UCSD-AML1 (cell line): Measurements from ENCODE around the gene TMSB4X.
"Not testable (repeated sequence)": the region's sequence is repeated elsewhere in the genome, so short reads cannot be mapped to it uniquely, and the experiment has no call there.

Source experiments
- DNase-seq: peaks from one replicate; lab custom pipeline; 2025; ENCODE audit not compliant: unreplicated experiment; lab: John Stamatoyannopoulos, UW

Gene TMSB4X

GRCh38 chrX:12975991-12976558 lies 1.2 kb downstream of the TMSB4X start:
- peak; percentile 53 for DNase-seq

DNA sequence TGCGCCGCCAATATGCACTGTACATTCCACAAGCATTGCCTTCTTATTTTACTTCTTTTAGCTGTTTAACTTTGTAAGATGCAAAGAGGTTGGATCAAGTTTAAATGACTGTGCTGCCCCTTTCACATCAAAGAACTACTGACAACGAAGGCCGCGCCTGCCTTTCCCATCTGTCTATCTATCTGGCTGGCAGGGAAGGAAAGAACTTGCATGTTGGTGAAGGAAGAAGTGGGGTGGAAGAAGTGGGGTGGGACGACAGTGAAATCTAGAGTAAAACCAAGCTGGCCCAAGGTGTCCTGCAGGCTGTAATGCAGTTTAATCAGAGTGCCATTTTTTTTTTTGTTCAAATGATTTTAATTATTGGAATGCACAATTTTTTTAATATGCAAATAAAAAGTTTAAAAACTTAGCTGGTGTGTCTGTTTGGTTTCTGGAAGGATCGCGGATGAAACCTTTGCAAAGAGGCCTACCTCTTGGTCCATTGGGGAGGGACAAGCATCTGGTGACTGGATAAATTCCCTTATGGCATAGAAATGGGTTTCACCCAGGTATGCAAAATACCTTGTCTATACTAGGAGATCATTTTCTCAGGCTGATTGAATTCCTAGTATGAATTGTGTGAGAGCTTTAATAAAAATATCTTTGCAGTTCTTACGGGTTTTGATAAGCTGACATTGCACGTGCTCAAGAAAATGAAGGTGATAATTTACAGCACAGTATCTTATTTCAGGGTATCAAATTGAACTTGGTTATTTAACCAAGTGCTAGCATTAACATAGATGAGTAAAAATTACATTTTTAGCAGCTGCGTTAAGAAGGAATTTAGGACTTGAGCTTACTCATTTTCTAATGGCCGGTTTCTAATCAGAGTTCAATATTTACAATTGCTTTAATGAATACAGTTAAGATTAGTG lies 2.2 kb downstream of the TMSB4X start:
- DNase-seq: not testable (repeated sequence)

- DNase-seq: no peak
Measured at GRCh38 chrX:12977761-12978204, 2.9 kb downstream of the TMSB4X start.

DNA sequence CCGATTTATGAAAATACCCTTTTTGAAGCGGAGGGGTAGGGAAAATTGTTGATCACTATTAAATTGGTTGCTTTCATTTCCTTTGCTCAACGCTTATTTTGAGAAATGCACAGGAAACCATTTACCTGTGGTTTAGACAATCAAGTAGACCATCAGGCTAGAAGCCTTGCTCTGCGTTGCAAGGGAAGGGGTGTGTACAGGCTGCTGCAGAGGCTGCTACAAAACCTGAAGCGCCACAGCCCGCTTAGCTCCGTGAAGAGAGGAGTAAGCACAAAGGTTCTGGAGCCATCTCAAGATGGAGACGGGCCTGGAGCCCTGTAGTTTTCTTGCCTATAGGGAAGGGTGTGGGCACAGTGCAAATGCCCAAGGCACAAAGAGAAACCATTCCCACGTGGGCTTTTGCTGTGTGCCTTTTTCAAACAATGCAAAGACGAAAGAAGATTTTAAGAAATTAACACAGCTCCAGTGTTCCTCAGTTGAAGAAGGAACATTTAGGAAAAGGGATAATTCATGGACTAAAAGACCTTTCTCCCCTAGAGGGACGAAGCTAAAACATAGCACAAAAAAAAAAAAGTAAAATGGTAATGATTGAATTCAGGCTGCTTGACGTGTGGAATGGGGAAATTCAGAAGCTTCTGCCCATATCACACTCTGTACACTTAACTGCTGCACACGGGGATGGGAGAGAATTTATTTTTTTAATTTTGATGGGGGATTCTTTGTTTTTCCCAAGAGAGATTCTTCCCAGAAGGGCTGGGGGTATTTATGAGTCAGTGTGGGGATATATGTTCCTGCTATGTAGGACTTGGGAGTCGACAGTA lies 3.5 kb downstream of the TMSB4X start:
- peak; percentile 57 for DNase-seq

- no peak for DNase-seq
Measured at GRCh38 chrX:12979026-12979607, 4.2 kb downstream of the TMSB4X start.

GRCh38 chrX:12979616-12980015 lies 4.7 kb downstream of the TMSB4X start:
- no peak for DNase-seq

DNA sequence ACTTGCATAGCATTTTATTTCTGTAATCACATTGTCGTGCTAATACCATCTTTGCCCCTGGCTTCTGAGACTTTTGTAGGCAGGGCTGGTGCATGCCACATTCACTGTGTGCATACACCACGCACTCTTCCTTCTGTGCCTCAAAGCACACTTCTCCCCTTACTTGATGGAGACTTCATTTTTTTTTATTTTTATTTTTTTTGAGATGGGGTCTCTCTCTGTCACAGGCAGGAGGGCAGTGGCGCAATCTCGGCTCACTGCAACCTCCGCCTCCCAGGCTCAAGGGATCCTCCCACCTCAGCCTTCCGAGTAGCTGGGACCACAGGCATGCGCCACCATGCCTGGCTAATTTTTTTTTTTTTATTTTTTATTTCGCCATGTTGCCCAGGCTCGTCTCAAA lies 5.1 kb downstream of the TMSB4X start:
- DNase-seq: not testable (repeated sequence)

DNA sequence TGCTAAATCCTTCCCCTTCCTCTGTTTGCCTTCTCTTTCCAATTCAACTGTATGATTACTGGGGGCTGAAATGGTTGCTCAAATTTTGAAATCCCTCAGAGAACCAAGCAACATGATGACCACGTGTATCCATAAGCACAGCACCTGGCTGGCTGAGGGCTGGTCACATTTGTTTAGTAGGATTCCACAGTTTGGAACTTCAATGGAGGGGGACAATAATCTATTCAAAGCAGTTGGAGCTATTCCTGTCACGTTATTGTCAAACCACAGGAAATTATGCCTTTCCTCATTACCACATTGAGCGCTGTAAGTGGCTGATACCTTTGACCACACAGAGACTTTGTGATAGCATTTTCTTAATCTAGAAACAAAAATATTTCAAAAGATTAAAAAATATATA lies 7.0 kb downstream of the TMSB4X start:
- DNase-seq: peak; percentile 15

DNA sequence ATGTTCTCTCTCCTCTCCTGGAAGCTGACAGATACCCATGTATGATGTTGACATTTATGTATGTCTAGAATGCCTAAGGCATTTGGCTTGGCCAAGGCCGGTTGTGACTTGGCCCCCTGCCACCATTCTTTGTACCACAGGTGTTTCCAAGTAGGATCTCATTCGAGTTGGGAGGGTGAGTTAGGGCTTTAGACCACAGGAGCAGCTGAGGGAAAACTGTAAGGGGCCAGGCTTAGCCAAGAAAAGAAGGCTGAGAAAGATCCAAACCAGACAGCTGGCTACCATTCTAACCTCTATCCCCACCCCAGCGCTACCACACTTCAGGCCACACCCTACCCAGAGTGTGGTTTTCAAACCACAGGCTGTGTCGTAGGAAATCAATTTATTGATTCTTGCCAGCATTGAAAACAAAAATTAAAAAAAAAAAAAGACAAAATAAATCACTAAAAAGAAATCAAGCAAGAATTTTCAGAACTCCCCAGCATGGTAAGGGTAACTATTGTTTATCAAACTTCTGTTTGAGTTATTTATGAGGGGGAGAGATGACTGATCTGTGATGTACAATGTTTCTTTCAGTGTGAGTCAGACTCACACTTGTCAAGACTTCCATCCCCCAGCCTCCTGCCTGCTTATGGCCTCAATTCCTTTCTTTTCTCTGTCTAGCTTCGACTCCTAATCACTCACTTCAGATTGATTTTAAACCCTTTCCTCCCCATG lies 9.9 kb downstream of the TMSB4X start:
- no peak for DNase-seq

- DNase-seq: no peak
Measured at GRCh38 chrX:12985331-12985730, 10.4 kb downstream of the TMSB4X start.

DNA sequence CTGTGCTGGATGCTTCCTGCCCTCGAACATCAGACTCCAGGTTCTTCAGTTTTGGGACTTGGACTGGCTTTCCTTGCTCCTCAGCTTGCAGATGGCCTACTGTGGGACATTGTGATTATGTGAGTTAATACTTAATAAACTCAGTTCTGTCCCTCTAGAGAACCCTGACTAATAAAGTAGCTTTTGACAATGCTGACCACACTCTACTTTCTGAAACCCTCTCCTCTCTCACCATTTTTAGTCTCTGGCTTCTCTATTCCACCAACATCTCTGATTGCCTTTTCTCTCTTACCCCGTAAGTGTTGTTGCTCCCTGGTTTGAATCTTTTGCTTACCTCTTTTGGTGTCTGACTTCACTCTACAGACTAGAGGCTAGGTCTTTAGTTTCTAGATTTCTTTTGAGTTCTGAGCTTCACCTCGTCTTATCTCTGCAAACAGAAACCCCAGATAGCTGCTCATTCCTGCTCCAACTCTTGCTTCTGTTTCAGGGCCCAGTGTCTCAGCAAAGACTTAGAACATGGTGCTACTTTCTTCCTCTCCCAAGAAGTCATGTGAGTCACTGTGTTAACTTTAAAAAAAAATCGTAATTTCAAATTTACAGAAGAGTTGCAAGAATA lies 11.4 kb downstream of the TMSB4X start:
- DNase-seq: no peak

- DNase-seq: no peak
Measured at GRCh38 chrX:12986886-12987285, 12.0 kb downstream of the TMSB4X start.

DNA sequence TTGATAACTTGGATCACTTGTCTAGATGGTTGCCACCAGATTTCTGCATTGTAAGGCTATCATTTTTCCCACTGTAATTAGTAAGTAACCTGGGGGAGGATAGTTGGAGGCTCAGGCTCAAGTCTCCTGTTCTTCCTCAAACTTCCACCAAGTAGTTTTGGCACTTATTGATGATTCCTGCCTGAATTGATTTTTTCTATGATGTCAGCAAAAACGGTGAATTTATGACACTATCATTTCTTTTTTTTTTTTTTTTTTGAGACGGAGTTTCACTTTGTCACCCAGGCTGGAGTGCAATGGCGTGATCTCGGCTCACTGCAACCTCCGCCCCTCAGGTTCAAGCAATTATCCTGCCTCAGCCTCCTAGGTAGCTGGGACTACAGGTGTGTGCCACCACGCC lies 12.4 kb downstream of the TMSB4X start:
- no peak for DNase-seq

DNA sequence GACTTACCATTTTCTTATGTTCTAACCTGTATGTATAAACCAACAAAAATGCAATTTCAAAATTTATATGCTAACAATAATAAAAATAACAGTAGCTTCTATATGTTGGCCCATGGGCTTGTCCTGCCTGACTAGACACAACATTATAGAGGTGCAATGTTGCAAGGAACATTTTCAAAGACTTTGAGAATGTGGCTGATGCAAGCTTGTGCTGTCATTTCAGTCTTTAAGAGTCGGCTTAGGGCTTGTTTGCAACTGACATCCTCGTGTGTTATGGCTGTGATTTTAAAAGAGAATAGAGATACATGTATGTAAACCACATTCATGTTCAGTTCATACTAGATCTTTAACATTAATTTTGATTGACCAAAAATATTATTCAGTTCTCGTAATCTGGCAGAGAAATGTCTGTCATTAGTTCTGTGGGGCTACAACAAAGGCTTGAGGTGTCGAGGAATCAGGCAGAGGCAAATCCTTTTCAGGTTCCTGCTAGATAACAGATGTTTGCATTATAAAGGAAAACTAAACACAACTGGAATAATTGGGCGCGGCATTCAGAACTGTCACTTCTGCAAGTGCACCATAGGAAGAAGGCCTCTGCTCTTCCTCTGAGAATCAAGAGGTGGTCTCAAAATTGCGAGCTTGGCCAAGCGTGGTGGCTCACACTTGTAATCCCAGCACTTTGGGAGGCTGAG lies 13.1 kb downstream of the TMSB4X start:
- no peak for DNase-seq

- no peak for DNase-seq
Measured at GRCh38 chrX:12988797-12989196, 13.9 kb downstream of the TMSB4X start.

GRCh38 chrX:12989461-12989860 lies 14.6 kb downstream of the TMSB4X start:
- DNase-seq: no peak

DNA sequence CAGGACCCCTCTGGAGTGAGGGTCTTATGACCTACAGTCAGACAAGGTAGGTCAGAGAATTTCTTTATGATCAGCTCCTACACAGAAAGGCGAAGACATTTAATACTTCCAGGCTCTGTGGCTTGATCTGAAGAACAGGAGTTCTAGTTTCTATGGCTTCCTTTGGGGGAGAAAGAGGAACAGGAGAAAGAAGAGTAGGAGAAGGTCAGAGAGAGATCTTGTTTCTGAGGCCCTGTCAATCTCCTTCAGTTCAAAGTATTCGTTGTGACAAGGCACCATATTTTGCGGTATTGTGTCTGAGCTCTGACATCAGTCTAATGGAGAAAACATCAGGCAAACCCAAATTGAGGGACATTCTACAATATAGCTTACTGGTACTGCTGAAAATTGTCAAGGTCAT lies 16.7 kb downstream of the TMSB4X start:
- no peak for DNase-seq

DNA sequence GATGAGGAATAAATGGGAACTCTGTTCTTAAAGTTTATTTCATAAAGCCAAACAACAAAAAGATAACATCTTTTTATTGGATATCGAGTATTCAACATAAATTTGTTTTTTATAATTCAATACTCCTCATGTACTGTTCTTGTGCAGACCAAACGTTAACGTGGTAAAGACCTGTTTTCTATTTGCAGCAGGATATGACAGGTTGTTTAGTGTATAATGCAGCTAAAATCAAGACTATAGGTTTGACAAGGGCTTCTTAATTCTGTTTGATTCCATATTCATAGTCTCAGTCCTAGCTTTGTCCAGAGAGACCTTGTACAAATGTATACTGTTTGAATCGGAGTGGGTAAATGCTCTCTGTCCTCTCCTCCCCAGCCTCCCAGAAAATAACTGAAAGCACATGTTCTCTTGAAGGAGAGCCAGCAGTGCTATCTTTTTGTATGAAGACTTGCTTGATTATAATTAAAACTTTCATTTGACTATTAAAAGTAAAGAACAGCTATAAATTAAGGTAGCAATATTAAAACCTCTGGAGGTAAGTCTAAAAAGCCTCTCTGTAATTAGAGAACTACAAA lies 17.7 kb downstream of the TMSB4X start:
- no peak for DNase-seq

DNA sequence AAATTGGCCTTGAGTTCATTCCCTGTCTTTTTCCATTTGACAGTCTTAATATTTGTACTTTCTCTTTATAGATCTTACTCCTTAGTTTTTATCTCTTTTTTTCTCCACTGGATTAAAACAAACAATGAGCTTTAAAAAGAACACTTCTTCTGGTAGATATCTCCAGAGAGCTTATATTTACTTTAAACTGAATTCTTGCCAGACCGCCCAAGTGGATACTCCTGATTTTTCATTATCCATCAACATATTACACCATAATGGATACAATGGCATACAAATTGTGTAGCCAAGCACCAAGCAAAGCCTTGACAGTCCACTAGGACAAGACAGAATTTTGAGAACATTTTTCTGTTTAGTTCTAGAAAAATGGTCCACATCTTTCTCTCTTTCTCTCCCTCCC lies 18.9 kb downstream of the TMSB4X start:
- no peak for DNase-seq
